GM23338 (cell line): Measurements from ENCODE around the gene HELZ.

ENCODE experiments used
- CREB1 ChIP-seq: fragments of 250-450 bp; sonication (Bioruptor Pico); IDR thresholded peaks from 2 replicates; pipeline ENCODE4 v1.5.0; 2020; ENCODE audit warnings: low read depth, mild to moderate bottlenecking, moderate library complexity
- CTCF ChIP-seq, 2 experiments: fragments of 200-600 bp in 1 of 2; sonication (generic) in 1 of 2; conservative IDR thresholded peaks; 2 replicates each; pipeline versions ENCODE4 v1.5.1 to v1.6.1; 2016 to 2017; ENCODE audit warnings: antibody characterized with exemption in 2 of 2, low read depth in 2 of 2, mild to moderate bottlenecking in 2 of 2, moderate library complexity in 1 of 2
- EZH2 ChIP-seq: fragments of 200-600 bp; sonication (generic); IDR thresholded peaks from one replicate; pipeline ENCODE4 v1.8.0; 2017; ENCODE audit warnings: antibody characterized with exemption, mild to moderate bottlenecking, low read depth; ENCODE audit not compliant: unreplicated experiment
- EZH2phosphoT487 ChIP-seq: fragments of 200-600 bp; sonication (generic); IDR thresholded peaks from one replicate; pipeline ENCODE4 v1.8.1; 2018; ENCODE audit warnings: antibody characterized with exemption; ENCODE audit not compliant: unreplicated experiment
- JUNB ChIP-seq: IDR thresholded peaks from one replicate; pipeline ENCODE4 v1.6.1; 2016; ENCODE audit warnings: antibody characterized with exemption; ENCODE audit not compliant: unreplicated experiment
- NANOG ChIP-seq: IDR thresholded peaks from 2 replicates; pipeline ENCODE4 v1.6.1; 2016; ENCODE audit warnings: antibody characterized with exemption, borderline replicate concordance
- POLR2AphosphoS5 ChIP-seq: IDR thresholded peaks from 2 replicates; pipeline ENCODE4 v1.6.1; 2016; ENCODE audit warnings: antibody characterized with exemption, low read depth
- STAT1 ChIP-seq: IDR thresholded peaks from one replicate; pipeline ENCODE4 v1.6.1; 2016; ENCODE audit warnings: antibody characterized with exemption; ENCODE audit not compliant: unreplicated experiment
- ZNF114 ChIP-seq: fragments of 250-450 bp; sonication (Bioruptor Pico); IDR thresholded peaks from 2 replicates; pipeline ENCODE4 v1.5.0; 2020; ENCODE audit warnings: mild to moderate bottlenecking, moderate library complexity
- ZNF331 ChIP-seq: fragments of 250-450 bp; sonication (Bioruptor Pico); IDR thresholded peaks from 2 replicates; pipeline ENCODE4 v1.5.0; 2020; ENCODE audit warnings: low read depth, mild to moderate bottlenecking, moderate library complexity
- TF ChIP-seq, protein P1 (sequence below): IDR thresholded peaks from one replicate; pipeline ENCODE4 v1.6.1; 2018; ENCODE audit warnings: antibody characterized with exemption; ENCODE audit not compliant: unreplicated experiment
- TF ChIP-seq, protein P2 (sequence below): IDR thresholded peaks from 2 replicates; pipeline ENCODE4 v1.6.1; 2016; ENCODE audit warnings: antibody characterized with exemption
- TF ChIP-seq, protein P3 (sequence below): fragments of 250-450 bp; sonication (Bioruptor Pico); IDR thresholded peaks from 2 replicates; pipeline ENCODE4 v1.5.0; 2020; ENCODE audit warnings: mild to moderate bottlenecking, moderate library complexity

DNA sequence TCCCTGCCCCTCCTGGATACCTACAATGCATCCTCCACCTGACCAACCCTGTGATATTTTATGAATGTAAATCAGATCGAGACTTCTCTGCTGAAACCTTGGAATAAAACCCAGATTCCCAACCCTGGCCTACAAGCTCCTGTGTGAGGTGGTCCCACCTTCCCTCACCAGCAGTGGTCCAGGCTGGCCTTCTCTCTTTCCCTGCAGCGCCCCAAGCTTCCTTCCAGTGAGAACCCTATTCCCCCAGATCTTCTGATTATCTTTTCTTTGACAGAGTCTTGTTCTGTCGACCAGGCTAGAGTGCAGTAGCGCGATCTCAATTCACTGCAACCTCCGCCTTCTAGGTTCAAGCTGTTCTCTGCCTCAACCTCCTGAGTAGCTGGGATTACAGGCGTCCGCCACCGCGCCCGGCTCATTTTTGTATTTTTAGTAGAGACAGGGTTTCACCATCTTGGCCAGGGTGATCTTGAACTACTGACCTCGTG is 2.5 kb upstream of the HELZ start:
- TF ChIP-seq POLR2AphosphoS5 (no peak), CTCF (conservative IDR thresholded peaks at IDR 0.05; ENCODE audit: low read depth in 2 of 2) (no peak), EZH2 (no peak), EZH2phosphoT487 (no peak), ZNF331 (CRISPR knock-in tag) (no peak), STAT1 (no peak), JUNB (no peak), CREB1 (CRISPR knock-in tag) (no peak), ZNF114 (CRISPR knock-in tag) (no peak), NANOG (no peak)
- TF ChIP-seq, protein P1, sequence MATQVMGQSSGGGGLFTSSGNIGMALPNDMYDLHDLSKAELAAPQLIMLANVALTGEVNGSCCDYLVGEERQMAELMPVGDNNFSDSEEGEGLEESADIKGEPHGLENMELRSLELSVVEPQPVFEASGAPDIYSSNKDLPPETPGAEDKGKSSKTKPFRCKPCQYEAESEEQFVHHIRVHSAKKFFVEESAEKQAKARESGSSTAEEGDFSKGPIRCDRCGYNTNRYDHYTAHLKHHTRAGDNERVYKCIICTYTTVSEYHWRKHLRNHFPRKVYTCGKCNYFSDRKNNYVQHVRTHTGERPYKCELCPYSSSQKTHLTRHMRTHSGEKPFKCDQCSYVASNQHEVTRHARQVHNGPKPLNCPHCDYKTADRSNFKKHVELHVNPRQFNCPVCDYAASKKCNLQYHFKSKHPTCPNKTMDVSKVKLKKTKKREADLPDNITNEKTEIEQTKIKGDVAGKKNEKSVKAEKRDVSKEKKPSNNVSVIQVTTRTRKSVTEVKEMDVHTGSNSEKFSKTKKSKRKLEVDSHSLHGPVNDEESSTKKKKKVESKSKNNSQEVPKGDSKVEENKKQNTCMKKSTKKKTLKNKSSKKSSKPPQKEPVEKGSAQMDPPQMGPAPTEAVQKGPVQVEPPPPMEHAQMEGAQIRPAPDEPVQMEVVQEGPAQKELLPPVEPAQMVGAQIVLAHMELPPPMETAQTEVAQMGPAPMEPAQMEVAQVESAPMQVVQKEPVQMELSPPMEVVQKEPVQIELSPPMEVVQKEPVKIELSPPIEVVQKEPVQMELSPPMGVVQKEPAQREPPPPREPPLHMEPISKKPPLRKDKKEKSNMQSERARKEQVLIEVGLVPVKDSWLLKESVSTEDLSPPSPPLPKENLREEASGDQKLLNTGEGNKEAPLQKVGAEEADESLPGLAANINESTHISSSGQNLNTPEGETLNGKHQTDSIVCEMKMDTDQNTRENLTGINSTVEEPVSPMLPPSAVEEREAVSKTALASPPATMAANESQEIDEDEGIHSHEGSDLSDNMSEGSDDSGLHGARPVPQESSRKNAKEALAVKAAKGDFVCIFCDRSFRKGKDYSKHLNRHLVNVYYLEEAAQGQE, result no peak
- TF ChIP-seq, protein P2, sequence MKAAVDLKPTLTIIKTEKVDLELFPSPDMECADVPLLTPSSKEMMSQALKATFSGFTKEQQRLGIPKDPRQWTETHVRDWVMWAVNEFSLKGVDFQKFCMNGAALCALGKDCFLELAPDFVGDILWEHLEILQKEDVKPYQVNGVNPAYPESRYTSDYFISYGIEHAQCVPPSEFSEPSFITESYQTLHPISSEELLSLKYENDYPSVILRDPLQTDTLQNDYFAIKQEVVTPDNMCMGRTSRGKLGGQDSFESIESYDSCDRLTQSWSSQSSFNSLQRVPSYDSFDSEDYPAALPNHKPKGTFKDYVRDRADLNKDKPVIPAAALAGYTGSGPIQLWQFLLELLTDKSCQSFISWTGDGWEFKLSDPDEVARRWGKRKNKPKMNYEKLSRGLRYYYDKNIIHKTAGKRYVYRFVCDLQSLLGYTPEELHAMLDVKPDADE, result no peak
- TF ChIP-seq, protein P3, sequence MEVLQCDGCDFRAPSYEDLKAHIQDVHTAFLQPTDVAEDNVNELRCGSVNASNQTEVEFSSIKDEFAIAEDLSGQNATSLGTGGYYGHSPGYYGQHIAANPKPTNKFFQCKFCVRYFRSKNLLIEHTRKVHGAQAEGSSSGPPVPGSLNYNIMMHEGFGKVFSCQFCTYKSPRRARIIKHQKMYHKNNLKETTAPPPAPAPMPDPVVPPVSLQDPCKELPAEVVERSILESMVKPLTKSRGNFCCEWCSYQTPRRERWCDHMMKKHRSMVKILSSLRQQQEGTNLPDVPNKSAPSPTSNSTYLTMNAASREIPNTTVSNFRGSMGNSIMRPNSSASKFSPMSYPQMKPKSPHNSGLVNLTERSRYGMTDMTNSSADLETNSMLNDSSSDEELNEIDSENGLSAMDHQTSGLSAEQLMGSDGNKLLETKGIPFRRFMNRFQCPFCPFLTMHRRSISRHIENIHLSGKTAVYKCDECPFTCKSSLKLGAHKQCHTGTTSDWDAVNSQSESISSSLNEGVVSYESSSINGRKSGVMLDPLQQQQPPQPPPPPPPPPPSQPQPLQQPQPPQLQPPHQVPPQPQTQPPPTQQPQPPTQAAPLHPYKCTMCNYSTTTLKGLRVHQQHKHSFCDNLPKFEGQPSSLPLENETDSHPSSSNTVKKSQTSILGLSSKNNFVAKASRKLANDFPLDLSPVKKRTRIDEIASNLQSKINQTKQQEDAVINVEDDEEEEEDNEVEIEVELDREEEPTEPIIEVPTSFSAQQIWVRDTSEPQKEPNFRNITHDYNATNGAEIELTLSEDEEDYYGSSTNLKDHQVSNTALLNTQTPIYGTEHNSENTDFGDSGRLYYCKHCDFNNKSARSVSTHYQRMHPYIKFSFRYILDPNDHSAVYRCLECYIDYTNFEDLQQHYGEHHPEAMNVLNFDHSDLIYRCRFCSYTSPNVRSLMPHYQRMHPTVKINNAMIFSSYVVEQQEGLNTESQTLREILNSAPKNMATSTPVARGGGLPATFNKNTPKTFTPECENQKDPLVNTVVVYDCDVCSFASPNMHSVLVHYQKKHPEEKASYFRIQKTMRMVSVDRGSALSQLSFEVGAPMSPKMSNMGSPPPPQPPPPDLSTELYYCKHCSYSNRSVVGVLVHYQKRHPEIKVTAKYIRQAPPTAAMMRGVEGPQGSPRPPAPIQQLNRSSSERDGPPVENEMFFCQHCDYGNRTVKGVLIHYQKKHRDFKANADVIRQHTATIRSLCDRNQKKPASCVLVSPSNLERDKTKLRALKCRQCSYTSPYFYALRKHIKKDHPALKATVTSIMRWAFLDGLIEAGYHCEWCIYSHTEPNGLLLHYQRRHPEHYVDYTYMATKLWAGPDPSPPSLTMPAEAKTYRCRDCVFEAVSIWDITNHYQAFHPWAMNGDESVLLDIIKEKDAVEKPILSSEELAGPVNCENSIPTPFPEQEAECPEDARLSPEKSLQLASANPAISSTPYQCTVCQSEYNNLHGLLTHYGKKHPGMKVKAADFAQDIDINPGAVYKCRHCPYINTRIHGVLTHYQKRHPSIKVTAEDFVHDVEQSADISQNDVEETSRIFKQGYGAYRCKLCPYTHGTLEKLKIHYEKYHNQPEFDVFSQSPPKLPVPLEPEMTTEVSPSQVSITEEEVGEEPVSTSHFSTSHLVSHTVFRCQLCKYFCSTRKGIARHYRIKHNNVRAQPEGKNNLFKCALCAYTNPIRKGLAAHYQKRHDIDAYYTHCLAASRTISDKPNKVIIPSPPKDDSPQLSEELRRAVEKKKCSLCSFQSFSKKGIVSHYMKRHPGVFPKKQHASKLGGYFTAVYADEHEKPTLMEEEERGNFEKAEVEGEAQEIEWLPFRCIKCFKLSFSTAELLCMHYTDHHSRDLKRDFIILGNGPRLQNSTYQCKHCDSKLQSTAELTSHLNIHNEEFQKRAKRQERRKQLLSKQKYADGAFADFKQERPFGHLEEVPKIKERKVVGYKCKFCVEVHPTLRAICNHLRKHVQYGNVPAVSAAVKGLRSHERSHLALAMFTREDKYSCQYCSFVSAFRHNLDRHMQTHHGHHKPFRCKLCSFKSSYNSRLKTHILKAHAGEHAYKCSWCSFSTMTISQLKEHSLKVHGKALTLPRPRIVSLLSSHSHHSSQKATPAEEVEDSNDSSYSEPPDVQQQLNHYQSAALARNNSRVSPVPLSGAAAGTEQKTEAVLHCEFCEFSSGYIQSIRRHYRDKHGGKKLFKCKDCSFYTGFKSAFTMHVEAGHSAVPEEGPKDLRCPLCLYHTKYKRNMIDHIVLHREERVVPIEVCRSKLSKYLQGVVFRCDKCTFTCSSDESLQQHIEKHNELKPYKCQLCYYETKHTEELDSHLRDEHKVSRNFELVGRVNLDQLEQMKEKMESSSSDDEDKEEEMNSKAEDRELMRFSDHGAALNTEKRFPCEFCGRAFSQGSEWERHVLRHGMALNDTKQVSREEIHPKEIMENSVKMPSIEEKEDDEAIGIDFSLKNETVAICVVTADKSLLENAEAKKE (CRISPR knock-in tag), result no peak
